A172 (cell line): ENCODE results near the gene PCAT7. TPM values are rescaled to one million over a fixed set of nuclear protein-coding genes. Genes with fewer than 3 reads are reported as not detected.
A peak's percentile ranks its signal among the peaks of the same experiment; 100 is the strongest.
"Not testable (repeated sequence)": the region's sequence is repeated elsewhere in the genome, so short reads cannot be mapped to it uniquely, and the experiment has no call there.

Experiments used
- DNase-seq: peaks from one replicate; pipeline ENCODE4 v3.0.0-alpha.2; 2015; ENCODE audit warnings: low spot score
- total RNA-seq: library from RNA; depleted of rRNA; stranded (reverse); fragments of >200 nt; shearing (Covaris generic); gene quantifications from 2 replicates; pipeline ENCODE4 v1.2.3, GENCODE V29; 2014; rRNA removed

Gene PCAT7
- 2.0 and 2.2 TPM in 2 replicates for total RNA-seq

- peak; percentile 81 for DNase-seq
These were observed at the start of gene PCAT7 for GRCh38 chr9:94554439-94555331. PCAT7 (plus strand) TSS chr9:94555083.

GRCh38 chr9:94506370-94506769 is 48.5 kb upstream of the PCAT7 start:
- DNase-seq, result not testable (repeated sequence)

GRCh38 chr9:94507531-94508258 is 47.2 kb upstream of the PCAT7 start:
- DNase-seq, result no peak

GRCh38 chr9:94511134-94511954 is 43.5 kb upstream of the PCAT7 start:
- peak; percentile 43 for DNase-seq

GRCh38 chr9:94511955-94512265 is 43.0 kb upstream of the PCAT7 start:
- no peak for DNase-seq

- DNase-seq, result no peak
These were observed 40.2 kb upstream of the PCAT7 start for GRCh38 chr9:94514722-94515121.

GRCh38 chr9:94517254-94517653 is 37.6 kb upstream of the PCAT7 start:
- DNase-seq, result no peak

- DNase-seq, result no peak
These were observed 29.4 kb upstream of the PCAT7 start for GRCh38 chr9:94525396-94526035.

- no peak for DNase-seq
These were observed 28.6 kb upstream of the PCAT7 start for GRCh38 chr9:94526271-94526670.

GRCh38 chr9:94526951-94527350 is 27.9 kb upstream of the PCAT7 start:
- DNase-seq, result no peak

- no peak for DNase-seq
These were observed 26.0 kb upstream of the PCAT7 start for GRCh38 chr9:94528886-94529285.

- DNase-seq, result no peak
These were observed 21.7 kb upstream of the PCAT7 start for GRCh38 chr9:94533155-94533554.

- no peak for DNase-seq
These were observed 21.3 kb upstream of the PCAT7 start for GRCh38 chr9:94533601-94534000.

- peak; percentile 25 for DNase-seq
These were observed 20.0 kb upstream of the PCAT7 start for GRCh38 chr9:94534901-94535300.

- no peak for DNase-seq
These were observed 16.0 kb upstream of the PCAT7 start for GRCh38 chr9:94538908-94539307.

- not testable (repeated sequence) for DNase-seq
These were observed 10.5 kb upstream of the PCAT7 start for GRCh38 chr9:94544335-94544734.

GRCh38 chr9:94545940-94546339 is 8.9 kb upstream of the PCAT7 start:
- DNase-seq, result no peak

GRCh38 chr9:94553029-94553938 is 1.6 kb upstream of the PCAT7 start:
- DNase-seq, result peak; percentile 11

GRCh38 chr9:94554078-94554438 is 825 bp upstream of the PCAT7 start:
- no peak for DNase-seq

- no peak for DNase-seq
These were observed 2.5 kb downstream of the PCAT7 start for GRCh38 chr9:94557376-94557775.

- DNase-seq, result no peak
These were observed 5.4 kb downstream of the PCAT7 start for GRCh38 chr9:94560237-94560636.
